ENCODE results near the gene NSMF.
"Not testable (repeated sequence)": the region's sequence is repeated elsewhere in the genome, so short reads cannot be mapped to it uniquely, and the experiment has no call there.

The NSMF gene

GRCh38 chr9:137467896-137468295 lies 8.8 kb upstream of the NSMF start:
- no peak for TF ChIP-seq CTCF (IDR thresholded peaks at IDR 0.05; ENCODE audit: low read depth, low read length)
- DNase-seq (ENCODE audit: extremely low read depth, low read depth), result no peak

DNA sequence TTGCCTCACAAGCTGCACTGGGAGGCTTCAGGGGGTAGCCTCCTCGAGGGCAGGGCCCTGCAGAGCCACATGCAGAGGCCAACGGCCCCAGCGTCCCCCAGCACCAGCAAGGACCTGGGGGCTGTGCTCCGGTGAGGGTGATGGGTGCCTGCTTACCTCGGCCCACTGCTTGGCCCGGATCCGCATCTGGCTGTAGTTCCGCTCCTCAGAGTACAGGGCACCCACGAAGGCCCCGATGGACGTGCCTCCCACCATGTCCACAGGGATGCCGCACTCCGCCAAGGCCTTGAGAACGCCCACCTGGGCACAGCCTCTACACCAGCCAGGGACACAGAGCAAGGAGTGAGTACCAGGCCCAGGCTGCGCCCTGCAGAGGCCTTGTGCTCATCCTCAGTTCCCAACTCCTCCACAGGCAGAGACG lies 8.0 kb upstream of the NSMF start:
- no peak for TF ChIP-seq CTCF (IDR thresholded peaks at IDR 0.05; ENCODE audit: low read depth, low read length)
- DNase-seq (ENCODE audit: extremely low read depth, low read depth), result no peak

GRCh38 chr9:137466389-137467085 lies 7.4 kb upstream of the NSMF start:
- DNase-seq (ENCODE audit: extremely low read depth, low read depth), result not testable (repeated sequence)

- TF ChIP-seq CTCF (IDR thresholded peaks at IDR 0.05; ENCODE audit: low read depth, low read length), result no peak
- no peak for DNase-seq (ENCODE audit: extremely low read depth, low read depth)
Measured at GRCh38 chr9:137465720-137466388, 6.7 kb upstream of the NSMF start.

- no peak for TF ChIP-seq CTCF (IDR thresholded peaks at IDR 0.05; ENCODE audit: low read depth, low read length)
- DNase-seq (ENCODE audit: extremely low read depth, low read depth), result no peak
Measured at GRCh38 chr9:137465000-137465719, 6.0 kb upstream of the NSMF start.

DNA sequence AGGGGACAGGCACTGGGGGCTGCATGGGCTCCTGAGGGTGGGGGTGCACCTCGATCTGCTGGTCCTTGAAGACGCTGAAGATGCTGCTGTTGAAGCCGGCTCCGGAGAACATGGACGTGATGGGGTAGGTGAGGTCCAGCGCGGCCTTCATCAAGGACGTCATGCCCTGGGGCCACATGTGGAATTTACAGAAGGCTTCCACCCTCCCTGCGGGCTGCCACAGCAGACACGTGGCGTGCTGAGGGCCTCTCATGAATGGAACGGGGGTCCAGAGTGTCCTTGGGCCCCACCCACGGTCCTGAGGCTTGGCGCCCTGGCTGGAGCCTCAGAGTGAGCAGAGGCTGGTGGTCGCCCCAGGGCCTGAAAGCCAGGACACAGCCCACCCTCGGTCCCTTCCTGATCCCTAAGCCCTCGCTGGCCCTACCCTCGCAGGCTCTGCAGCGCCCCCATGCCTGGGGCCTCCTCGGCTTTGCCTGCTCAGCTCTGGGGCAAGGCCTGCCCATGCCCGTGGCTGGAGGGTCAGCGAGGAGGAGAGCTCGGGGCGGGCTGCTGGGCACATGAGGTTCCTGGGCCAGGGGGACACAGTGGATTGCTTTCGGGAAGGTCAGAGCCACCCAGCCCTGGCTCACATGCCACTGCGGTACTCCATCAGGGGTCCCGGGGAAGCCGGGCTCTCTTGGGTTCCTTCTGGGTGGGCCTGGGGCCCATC lies 5.3 kb upstream of the NSMF start:
- TF ChIP-seq CTCF (IDR thresholded peaks at IDR 0.05; ENCODE audit: low read depth, low read length), result no peak
- DNase-seq (ENCODE audit: extremely low read depth, low read depth), result no peak

GRCh38 chr9:137463931-137464290 lies 4.8 kb upstream of the NSMF start:
- no peak for TF ChIP-seq CTCF (IDR thresholded peaks at IDR 0.05; ENCODE audit: low read depth, low read length)
- DNase-seq (ENCODE audit: extremely low read depth, low read depth), result no peak

Data from AG09319 (cell line).